Mammary epithelial cell (primary cell): ENCODE data around the gene RAD51B.

Experiments
- CTCF ChIP-seq, 2 donors: IDR thresholded peaks in 1 of 2; conservative IDR thresholded peaks in 1 of 2; 2 replicates each; pipeline ENCODE4 v1.5.1; 2011 to 2012; ENCODE audit warnings: inconsistent platforms in 2 of 2, low read length in 2 of 2, mild to moderate bottlenecking in 2 of 2, control low read depth in 1 of 2, low read depth in 1 of 2; ENCODE audit not compliant: insufficient read depth in 1 of 2; ENCODE audit errors: extremely low read depth in 1 of 2
- EZH2 ChIP-seq: IDR thresholded peaks from 2 replicates; pipeline ENCODE4 v1.6.1; 2012; ENCODE audit warnings: low read length, inconsistent platforms, borderline replicate concordance

- TF ChIP-seq CTCF (conservative IDR thresholded peaks at IDR 0.05 in 1 of 2, IDR thresholded peaks at IDR 0.05 in 1 of 2; ENCODE audit: extremely low read depth in 1 of 2, insufficient read depth in 1 of 2, low read depth in 1 of 2, low read length in 2 of 2) = no peak
- TF ChIP-seq EZH2 = no peak
These were observed 327.7 kb downstream of the RAD51B start for GRCh38 chr14:68147303-68147702.
